SH-SY5Y (cell line): Measurements from ENCODE around the gene BIN1.

ENCODE experiments used
- GATA2 ChIP-seq: IDR thresholded peaks from 2 replicates; pipeline ENCODE4 v1.6.1; 2011; ENCODE audit warnings: mild to moderate bottlenecking, low read depth, low read length
- GATA3 ChIP-seq: IDR thresholded peaks from 2 replicates; pipeline ENCODE4 v1.6.1; 2011; ENCODE audit warnings: low read depth, mild to moderate bottlenecking, low read length, moderate library complexity

The BIN1 gene

DNA sequence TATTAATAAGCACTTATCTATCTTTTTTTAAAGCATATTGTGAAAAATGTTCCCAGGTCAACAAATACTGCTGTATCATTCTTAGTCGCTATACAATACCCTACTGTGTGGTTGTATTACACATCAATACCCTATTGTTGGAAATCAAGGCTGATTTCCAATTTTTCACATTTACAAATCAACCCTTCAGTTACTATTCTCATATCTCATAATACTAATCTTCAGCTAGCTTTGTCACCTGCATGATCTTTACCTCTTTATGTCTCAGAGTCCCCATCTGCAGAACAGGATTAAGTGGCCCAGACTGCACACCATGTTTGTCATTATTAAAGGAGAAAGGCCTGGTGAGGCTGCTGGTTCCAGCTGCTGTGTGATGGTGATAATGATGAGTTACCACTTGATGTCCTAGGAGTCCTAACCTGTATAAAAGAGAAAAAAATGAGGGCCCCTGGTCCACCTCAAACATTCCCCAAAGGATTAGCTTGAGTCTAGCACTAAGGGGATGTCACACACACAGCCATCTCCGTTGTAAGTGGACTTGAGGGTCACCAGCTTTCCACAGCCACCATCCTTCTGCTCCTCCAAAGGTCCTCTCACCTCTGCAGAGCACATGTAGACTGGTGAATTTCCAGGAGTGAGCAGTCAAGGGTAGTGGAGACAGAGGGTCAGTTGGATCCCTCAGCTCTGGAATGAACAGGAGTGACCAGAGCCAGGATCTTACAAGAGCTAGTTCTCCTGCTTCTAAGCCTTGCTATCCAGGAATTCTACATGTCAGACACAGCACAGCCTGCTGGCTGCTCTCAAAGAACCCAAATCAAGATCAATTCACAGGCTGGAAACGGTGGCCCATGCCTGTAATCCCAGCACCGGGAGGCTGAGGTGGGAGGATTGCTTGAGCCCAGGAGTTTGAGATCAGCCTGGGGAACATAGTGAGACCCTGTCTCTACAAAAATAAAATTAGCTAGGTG, 36.0 kb upstream of the BIN1 start:
- TF ChIP-seq GATA3 (no peak), GATA2 (no peak)

DNA sequence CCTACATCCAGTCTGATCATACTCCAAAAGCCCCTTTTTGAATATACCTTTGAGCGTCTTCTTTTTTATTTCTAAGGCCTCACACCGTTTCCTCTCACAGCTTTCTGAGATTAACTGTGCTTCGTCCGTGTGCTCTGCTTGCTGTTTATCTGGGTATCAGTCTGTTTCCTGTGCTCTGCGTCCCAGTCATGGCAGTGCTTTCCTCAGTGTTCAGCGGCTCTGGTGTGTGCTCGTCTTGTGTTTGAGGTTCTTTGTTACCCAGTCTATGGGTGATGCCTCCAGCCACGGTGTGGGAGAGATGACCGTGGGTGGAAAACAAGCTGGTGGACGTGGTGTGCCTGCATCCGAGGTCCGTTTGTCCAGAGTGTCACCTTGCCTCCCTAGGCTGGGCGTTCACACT, 33.6 kb upstream of the BIN1 start:
- TF ChIP-seq GATA3, result no peak
- TF ChIP-seq GATA2, result no peak

DNA sequence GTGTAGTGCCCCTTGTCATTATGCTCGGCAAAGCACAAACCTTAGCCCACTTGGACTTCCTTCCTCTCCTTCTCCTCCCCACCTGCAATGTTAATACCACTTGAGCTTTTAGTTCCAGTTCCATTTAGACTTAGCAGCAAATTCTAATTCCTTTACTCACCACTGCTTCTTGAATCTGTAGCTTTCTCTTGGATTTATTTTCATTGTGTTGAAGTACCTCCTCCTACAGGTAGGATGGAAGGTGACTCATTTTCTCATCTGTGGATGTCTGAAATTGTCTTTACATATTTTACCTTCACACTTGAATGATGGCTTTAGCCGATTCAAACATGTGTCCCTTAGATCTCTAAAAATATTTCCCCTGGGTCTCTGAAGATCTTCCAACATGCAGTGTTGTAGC, 32.8 kb upstream of the BIN1 start:
- TF ChIP-seq GATA3, result no peak
- TF ChIP-seq GATA2, result no peak

DNA sequence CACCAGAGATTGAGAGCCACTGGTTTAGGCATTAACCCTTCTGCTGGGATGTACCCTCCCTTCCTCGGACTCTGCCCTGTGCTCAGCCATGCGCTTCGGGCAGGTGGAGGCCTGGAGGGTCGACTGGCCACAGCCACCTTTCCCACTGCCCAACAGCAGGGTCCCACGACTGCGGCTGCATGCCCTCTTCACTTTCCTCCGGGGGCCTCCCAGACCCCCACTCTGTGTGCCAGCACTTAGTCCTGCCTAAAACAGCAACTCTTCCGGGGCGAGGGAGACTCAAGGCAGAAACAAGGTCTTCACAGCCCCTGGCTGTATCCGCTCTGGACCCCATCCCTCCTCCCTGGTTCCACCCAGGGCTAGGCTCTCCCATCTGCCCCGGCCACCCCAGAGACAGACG, 31.3 kb upstream of the BIN1 start:
- TF ChIP-seq GATA2 (no peak), GATA3 (no peak)

DNA sequence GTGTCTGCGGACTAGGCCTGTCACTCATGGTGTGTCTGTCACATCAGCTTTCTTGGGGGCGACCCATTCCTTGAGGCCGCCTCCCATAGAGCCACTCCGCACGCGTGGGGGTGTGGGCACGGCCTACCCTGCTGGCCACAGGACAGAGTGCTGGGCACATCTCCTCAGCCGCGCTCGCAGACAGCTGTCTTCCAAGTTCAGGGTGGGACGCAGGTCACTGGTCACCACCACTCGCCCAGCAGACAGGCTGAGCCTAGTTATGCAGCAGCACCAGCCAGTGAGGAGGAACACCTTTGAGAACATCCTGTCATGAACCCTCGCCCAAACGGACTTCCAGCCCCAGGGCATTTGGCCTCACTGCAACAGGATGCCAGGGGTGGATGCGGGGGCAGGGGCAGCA, 30.8 kb upstream of the BIN1 start:
- TF ChIP-seq GATA3 (no peak), GATA2 (no peak)

DNA sequence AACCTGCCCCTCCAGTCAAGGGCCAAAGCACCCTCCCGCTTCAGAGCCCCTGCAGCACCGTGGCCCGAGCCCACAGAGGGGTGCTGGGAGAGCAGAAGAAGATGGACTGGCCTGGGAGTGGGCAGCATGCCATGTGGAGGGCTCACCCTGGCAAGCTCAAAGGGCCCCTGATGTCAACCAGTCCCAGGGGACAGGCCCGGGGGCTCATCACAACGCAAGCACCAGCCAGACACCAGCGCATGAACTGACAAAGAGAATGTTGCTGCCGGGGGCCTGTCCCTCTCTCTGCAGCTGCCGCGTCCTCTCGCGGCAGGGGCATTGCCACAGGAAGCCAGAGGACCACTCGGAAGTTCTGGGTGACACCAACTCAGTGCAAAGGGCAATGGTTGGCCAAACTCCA, 30.3 kb upstream of the BIN1 start:
- TF ChIP-seq GATA2, result no peak
- no peak for TF ChIP-seq GATA3

DNA sequence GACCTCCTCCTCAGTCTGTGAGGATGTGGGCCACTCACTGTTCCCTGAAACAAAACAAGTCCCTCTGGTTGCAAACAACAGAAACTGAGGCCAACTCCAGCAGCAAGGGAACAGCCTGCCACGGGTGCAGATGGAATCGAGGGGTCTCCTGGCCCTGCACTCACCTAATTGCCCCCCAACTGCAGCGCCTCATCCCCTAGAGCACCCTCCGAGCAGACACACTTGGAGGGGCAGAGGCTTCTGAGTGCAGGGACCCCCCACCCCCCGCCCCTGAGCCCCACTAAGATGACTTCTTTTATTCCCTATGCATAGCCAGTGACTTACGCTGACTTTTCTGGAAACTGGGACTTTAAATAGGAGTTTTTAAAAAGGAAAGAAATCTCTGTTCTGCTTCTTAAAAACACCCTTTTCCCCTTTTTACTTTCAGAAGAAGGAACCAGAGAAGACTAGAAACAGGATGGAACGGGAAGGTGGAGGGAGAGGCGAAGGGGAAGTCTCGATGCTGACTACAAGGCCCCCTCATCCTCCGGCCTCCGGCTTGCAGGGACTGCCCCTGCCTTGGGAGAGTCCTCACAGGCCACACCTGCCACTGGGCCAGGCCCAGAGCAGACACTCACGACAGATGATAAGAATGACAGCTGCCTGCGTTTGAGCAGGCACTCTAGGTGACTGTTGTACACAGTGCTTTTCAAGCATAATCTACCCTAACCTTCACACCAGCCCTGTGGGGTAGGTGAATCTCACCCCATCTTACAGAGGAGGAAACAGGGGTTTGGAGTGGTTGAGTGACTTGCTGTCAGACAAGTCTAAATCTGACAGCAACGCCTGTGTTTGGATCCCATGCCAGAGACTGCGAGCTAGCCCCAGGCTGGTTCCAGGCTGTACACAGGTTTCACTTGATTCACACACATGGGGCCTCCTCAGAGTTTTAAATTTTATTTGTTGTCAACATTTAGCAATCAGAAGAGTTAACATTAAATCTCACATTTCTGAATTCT, 28.2 kb upstream of the BIN1 start:
- TF ChIP-seq GATA2 (no peak), GATA3 (no peak)

DNA sequence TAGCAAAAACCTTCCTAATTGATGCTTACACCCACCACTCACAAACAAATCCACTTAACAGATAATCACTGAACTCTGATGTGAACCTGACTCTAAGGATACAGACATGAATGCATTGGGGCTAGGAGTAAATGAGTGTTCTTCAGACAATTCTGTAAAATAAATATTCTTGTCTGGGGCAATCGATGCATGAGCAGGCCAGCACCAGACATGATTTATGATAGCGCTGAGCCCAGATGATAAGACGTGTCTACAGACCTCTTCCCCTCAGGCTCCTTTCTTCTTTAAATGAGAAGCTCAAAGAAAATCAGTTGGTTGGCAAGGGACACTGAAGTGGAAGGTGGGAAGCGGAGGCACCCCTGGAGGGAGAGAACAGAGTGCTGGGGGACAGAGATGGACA, 27.3 kb upstream of the BIN1 start:
- TF ChIP-seq GATA3 (no peak), GATA2 (no peak)

DNA sequence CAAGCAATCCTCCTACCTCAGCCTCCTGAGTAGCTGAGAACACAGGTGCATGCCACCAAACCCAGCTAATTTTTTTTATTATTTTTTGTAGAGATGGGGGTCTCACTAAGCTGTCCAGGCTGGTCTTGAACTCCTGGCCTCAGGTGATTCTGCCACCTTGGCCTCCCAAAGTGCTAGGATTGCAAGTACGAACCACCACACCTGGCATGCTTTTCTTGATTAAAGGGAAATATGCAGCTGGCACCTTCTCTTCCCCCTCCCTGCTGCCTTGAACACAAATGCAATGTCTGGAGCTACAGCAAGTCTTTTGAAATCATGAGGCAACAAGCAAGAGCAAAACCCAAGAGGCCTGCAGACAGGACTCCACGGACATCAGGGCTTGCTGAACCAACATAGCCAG, 26.8 kb upstream of the BIN1 start:
- no peak for TF ChIP-seq GATA2
- TF ChIP-seq GATA3, result no peak

DNA sequence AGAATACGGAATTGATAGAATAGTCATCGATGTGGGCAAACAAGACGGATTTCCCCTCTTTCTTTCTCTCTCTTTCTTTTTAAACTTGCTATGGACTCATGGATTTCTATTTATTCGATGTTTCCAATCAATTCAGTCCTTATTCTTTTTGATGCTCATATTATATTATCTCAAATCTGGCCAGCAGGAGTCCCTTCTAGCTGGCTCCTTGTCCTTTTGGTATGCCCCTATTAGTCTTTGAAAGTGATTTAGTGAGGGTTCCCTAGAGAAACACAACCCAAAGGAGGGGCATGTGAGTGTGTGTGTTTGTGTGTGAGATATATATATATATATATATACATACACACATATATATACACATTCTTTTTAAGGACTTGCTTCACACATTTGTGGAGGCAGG, 23.5 kb upstream of the BIN1 start:
- TF ChIP-seq GATA3, result no peak
- no peak for TF ChIP-seq GATA2

DNA sequence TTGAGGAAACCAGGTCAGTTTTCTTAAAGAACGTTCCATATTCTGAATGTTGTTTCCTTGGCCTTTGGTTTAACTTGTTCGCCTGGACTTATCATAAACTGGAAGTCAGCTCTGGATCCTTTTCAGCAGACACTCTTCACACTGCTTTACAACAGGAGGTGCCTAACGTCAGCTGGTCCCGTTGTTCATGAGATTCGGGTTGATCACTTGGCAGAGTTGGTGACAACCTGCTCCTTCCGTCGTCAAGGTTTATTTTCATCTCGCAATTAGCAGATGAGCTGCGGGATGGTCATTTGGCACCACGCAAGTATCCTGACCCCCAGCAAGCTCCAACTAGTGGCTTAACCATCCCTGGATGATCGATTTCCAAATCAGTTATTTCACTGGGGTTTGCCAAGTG, 23.0 kb upstream of the BIN1 start:
- TF ChIP-seq GATA3, result no peak
- TF ChIP-seq GATA2, result no peak

DNA sequence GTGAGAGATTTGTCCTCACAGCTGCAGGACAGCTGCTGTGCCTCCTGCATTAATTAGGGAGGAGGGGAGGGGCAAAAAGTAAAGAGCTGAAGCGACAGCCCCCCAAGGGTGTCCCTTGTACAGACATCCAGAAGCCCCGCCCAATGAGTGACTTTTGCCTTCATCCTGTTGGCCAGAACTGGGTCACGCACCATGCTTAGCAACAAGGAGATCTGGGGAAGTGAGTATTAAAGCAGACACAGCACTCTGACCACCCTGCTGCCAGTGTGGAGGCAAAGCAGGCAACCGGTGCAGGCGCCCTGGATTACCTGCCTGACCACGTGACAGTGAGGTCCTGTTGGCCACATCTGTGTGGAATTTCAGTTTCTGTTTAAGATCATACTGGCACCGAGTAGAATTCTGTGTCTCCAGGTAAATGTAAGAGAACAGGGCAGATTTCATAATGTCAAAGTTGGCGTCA, 21.5 kb upstream of the BIN1 start:
- TF ChIP-seq GATA2 (no peak), GATA3 (no peak)

DNA sequence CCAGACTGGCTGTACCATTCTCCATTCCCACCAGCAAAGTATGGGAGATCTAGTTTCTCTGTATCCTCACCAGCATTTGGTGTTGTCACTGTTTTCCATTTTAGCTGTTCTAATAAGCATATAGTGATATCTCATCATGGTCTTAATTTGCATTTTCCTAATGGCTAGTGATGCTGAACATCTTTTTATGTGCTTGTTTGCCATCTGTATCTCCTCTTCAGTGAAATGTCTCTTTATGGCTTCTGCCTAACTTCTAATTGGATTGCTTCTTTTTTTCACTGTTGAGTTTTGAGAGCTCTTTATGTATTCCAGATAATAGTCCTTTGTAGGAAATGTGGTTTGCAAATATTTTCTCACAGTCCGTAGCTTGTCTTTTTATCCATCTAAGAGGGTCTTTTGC, 18.9 kb upstream of the BIN1 start:
- no peak for TF ChIP-seq GATA2

DNA sequence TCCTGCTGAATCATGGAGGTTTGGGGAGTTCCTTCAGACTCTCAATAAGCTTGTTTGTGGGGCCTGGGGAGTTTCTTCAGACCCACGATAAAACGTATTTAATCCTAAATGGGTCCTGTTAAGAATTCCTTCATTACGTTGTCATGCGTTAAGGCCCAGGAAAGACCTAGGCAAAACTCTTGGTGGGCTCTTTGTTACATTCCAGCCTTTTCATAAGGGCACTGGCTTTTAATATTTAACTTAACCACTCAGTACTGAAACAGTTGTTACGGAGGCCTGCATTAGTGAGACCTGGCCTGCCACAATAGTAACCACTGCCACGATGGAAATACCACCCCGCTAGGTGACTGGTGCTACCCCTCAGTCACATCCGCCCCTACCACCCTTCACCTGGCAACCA, 17.5 kb upstream of the BIN1 start:
- TF ChIP-seq GATA2 (no peak), GATA3 (no peak)

DNA sequence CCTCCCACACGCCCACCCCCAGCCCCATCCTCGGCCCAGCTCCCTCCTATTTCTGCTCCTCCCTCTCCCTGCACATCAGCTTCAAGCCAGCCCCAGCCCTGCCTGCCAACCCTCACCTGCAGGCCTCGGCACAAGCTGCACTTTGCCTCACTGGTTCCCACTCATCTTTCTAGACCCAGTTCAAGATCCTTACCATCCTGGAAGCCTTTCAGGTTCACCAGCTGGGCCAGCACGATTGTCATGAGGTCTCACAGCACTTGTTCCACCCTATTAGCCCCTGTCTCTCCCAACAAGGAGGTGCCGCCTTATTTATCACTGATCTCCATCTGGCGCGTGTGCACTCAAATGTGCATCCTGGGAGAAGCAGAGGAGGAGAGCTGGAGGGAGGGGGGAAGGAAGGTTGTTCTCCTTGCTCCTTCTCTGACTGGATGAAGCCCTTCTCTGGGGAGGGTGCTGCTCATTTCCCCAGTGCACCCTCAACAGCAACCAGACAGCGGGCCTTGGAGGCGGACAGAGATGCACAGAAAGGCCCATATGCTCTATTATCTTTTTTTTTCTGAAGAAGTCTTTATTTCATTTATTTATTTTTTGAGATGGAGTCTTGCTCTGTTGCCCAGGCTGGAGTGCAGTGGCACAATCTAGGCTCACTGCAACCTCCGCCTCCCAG, 15.5 kb upstream of the BIN1 start:
- TF ChIP-seq GATA2, result no peak
- TF ChIP-seq GATA3, result no peak
